HL-60 (cell line): ENCODE data around the gene TCTN1.

Experiments used
- CTCF ChIP-seq: IDR thresholded peaks from one replicate; pipeline ENCODE4 v1.5.1; 2011; ENCODE audit warnings: low read length, control low read depth, inconsistent platforms; ENCODE audit not compliant: insufficient read depth
- GABPA ChIP-seq: IDR thresholded peaks from 2 replicates; pipeline ENCODE4 v1.6.1; 2012; ENCODE audit warnings: low read depth
- POLR2AphosphoS5 ChIP-seq: IDR thresholded peaks from 2 replicates; pipeline ENCODE4 v1.6.1; 2012; ENCODE audit warnings: low read depth
- REST ChIP-seq: IDR thresholded peaks from 2 replicates; pipeline ENCODE4 v1.6.1; 2012; ENCODE audit warnings: low read depth; ENCODE audit not compliant: insufficient replicate concordance
- SPI1 ChIP-seq: IDR thresholded peaks from 2 replicates; pipeline ENCODE4 v1.6.1; 2012; ENCODE audit warnings: low read depth, mild to moderate bottlenecking, borderline replicate concordance

- TF ChIP-seq CTCF (no peak), GABPA (no peak), REST (no peak), POLR2AphosphoS5 (no peak), SPI1 (no peak)
Measured at GRCh38 chr12:110638796-110639195, 24.9 kb downstream of the TCTN1 start.
